MG63 (cell line): ENCODE data around the gene FBLN1. TPM values are rescaled to one million over a fixed set of nuclear protein-coding genes. Genes with fewer than 3 reads are reported as not detected.

Experiments used
- DNase-seq: peaks from one replicate; pipeline ENCODE4 v3.0.0-alpha.2; 2020
- H3K27me3 ChIP-seq: fragments of 250-450 bp; sonication (Bioruptor Pico); 2 replicates; pipeline ENCODE4 v1.5.1; 2020; ENCODE audit warnings: mild to moderate bottlenecking, moderate library complexity
- H3K36me3 ChIP-seq: fragments of 250-450 bp; sonication (Bioruptor Pico); 2 replicates; pipeline ENCODE4 v1.5.1; 2020; ENCODE audit warnings: mild to moderate bottlenecking, moderate library complexity
- H3K4me3 ChIP-seq: fragments of 250-450 bp; sonication (Bioruptor Pico); 2 replicates; pipeline ENCODE4 v1.5.1; 2020; ENCODE audit warnings: mild to moderate bottlenecking, moderate library complexity
- H3K9me3 ChIP-seq: fragments of 250-450 bp; sonication (Bioruptor Pico); 2 replicates; pipeline ENCODE4 v1.5.1; 2020; ENCODE audit warnings: mild to moderate bottlenecking, moderate library complexity
- total RNA-seq: library from RNA; depleted of rRNA; stranded (reverse); fragments of >200 nt; shearing (Covaris generic); gene quantifications from 2 replicates; pipeline ENCODE4 v1.2.3, GENCODE V29; 2014; ENCODE audit warnings: low replicate concordance

Gene FBLN1
- total RNA-seq, 1 experiment from 2014 or later = 42.9 TPM

DNA sequence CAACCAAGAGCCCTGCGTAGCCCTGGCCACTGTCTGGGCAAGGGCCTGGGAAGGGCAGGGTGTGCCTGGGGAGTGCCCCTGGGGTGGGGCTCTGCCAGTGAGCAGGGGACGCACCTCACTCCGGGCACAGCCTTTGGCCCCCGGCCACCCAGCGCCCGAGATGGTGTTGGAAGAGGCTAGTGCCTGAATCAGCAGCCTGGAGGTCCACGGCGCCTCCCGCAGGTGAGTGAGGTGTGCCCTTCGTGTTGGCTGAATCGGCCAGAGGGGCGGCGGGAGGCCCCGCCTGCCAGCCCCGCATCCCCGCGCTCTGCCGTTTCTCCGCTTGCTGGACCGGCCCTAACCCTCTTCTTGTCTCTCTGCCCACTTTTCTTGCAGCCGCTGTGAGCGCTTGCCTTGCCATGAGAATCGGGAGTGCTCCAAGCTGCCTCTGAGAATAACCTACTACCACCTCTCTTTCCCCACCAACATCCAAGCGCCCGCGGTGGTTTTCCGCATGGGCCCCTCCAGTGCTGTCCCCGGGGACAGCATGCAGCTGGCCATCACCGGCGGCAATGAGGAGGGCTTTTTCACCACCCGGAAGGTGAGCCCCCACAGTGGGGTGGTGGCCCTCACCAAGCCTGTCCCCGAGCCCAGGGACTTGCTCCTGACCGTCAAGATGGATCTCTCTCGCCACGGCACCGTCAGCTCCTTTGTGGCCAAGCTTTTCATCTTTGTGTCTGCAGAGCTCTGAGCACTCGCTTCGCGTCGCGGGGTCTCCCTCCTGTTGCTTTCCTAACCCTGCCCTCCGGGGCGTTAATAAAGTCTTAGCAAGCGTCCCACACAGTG, 60.1 kb downstream of the FBLN1 start:
- no peak for DNase-seq
- H3K36me3 ChIP-seq = peaks cover 23% of the 10 kb centered on the region
- no peak overlapping the region for H3K4me3 ChIP-seq
- no peaks in the 10 kb centered on the region for H3K27me3 ChIP-seq
- H3K9me3 ChIP-seq = peaks cover 10% of the 10 kb centered on the region

DNA sequence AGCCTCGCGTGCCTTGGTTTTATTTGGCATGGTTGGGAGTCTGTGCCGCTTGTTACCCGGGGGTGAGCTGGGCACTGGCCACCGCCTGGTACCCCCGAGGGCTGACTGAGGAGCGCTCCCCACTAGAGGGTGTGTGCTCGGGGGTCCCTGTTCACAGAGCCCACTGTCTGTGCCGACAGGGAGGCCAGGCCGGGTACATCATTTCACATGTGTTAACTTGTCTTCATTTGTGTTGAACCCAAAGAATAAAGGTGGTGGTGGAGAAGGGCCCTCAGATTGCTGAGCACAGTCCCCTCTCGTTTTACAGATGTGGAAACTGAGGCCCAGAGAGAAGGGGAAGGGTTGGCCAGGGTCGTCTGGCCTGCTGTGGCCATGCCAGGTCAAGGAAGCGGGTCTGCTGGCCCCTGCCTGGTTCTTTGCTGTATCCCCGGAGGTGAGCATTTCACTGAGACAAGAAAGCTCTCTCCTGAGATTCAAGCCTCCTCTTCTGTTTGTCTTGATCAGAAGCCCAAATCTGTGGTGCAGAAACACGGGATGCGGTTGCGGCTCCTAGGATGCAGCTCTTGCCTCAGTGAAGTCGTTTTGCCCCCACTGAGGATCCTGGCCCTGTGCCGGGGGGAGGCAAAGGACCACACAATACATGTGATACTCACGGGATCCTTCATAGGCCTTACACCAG, 60.8 kb downstream of the FBLN1 start:
- peaks cover 10% of the 10 kb centered on the region for H3K9me3 ChIP-seq
- no peaks in the 10 kb centered on the region for H3K27me3 ChIP-seq
- H3K4me3 ChIP-seq = no peak overlapping the region
- no peak for DNase-seq
- peaks cover 23% of the 10 kb centered on the region for H3K36me3 ChIP-seq

DNA sequence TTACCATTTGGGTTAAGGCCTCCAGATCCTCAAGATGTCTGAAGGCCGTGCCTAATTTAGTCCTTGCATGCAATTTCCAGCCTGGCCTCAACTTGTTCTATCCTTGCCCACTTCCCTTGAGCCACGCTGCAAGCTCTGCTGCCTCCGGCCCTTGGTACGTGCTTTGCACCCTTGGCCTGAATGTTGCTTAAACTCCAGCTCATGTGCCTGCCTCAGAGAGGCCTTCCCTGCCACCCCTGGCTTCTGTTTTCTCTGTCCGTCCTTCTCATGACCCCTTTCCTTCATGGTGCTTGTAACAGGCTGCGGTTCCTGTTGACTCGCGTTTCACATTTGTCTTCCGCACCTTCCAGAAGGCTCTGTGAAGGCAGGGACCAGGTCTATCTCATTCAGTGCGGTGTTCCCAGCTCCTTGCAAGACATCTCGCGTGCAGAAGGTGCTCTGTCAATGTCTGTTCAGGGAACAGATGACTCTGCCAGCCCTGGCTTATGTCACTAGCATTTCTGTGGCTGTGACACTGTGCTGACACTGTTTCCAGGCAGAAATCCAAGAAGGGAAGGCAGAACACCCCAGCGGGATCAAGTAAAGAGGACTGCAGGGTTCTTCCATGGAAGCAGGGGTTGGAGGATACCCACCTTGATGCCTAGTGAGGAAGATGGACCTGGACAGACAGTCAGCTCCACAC, 61.8 kb downstream of the FBLN1 start:
- Histone ChIP-seq H3K36me3 (peaks cover 16% of the 10 kb centered on the region), H3K4me3 (no peak overlapping the region), H3K9me3 (peaks cover 8% of the 10 kb centered on the region), H3K27me3 (no peaks in the 10 kb centered on the region)
- DNase-seq = no peak

DNA sequence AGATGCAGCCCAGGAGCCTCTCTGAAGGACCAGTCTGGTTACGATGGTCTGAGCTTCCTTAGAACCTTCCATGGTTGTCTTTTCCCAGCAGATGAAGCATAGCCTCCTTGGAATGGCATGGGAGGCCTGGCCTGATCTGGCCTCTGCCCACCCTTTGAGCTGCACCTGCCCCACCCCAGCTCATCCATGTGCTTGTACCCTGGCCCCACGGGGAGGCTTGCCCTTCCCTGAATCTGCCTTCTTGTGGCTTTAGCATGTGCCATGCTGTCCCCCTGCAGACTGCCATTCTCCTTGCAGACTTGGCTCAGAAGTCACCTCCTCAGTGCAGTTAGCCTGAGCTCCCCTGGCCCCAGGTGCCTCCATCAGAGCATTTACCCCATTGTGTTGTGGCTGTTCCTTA, 62.5 kb downstream of the FBLN1 start:
- Histone ChIP-seq H3K9me3 (peaks cover 7% of the 10 kb centered on the region), H3K27me3 (no peaks in the 10 kb centered on the region), H3K4me3 (no peak overlapping the region), H3K36me3 (peaks cover 9% of the 10 kb centered on the region)
- no peak for DNase-seq

DNA sequence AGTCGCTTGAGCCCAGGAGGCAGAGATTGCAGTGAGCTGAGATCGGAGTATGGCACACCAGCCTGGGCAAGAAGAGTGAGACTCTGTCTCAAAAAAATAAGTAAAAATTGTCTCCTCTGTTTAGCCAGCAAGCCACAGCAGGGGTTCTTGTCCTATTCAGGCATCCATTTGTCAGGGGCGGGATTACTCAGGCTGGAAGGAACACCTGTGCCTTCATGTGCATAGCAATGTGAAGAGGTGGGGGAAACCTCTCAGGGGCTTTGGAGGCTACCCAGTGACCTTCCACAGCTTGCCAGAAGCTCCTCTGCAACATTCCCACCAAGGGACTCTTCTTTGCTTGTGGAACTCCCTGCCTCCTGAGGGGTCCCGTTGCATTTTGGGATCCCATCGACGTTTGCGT, 63.3 kb downstream of the FBLN1 start:
- no peaks in the 10 kb centered on the region for H3K27me3 ChIP-seq
- no peak overlapping the region for H3K4me3 ChIP-seq
- no peak for DNase-seq
- peaks cover 6% of the 10 kb centered on the region for H3K36me3 ChIP-seq
- H3K9me3 ChIP-seq = peaks cover 8% of the 10 kb centered on the region; the same call in 1 of the 2 replicates

DNA sequence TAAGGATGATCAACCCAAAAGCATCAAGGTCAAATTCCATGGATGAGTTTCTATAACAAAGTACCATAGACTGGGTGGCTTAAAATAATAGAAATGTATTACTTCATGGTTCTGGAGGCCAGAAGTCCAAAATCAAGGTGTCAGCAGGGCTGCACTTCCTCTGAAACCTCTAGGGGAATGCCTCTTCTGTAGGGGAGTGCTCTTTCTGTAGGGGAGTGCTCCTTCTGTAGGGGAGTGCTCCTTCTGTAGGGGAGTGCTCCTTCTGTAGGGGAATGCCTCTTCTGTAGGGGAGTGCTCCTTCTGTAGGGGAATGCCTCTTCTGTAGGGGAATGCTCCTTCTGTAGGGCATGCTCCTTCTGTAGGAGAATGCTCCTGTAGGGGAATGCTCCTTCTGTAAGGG, 65.5 kb downstream of the FBLN1 start:
- Histone ChIP-seq H3K27me3 (no peaks in the 10 kb centered on the region), H3K9me3 (peaks cover 14% of the 10 kb centered on the region), H3K36me3 (peaks cover 3% of the 10 kb centered on the region), H3K4me3 (no peak overlapping the region)
- DNase-seq = no peak

DNA sequence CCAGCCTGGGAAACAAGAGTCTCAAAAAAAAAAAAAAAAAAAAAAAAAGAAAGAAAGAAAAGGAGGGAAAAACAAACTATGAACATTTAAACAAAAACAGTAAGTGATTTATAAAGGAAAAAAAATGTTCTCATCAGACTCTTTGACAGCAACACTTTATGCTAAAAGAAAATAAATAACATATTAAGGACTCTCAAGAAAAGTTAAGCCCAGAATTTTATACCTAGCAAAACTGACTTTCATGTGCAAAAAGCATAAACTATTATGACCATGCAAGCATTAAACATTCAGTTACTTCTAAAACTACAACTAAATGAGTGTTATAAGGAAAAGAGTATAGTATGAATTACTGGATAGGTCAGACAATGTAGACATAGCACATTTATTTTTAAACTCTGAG, 68.4 kb downstream of the FBLN1 start:
- Histone ChIP-seq H3K4me3 (no peak overlapping the region), H3K9me3 (peaks cover 14% of the 10 kb centered on the region)
- no peak for DNase-seq

DNA sequence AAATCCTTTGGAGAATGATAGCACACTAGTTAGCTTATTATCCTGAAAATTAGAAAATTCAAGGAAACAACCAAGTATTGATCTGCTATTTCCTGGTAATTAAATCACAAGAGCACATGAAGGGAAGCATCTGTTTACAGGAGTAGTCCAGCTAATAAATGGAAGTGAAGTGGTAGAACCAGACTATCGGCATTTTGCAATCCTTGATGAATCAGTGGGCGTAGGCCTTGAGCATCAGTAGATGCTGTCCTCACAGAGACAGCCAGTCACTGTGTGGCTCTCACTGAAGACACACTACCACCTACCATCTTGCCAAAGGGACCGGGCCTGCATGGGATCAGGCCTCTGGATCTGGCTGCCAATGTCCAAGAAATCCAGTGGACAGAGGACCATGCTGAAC, 69.8 kb downstream of the FBLN1 start:
- Histone ChIP-seq H3K4me3 (no peak overlapping the region), H3K9me3 (peaks cover 14% of the 10 kb centered on the region), H3K27me3 (no peaks in the 10 kb centered on the region), H3K36me3 (peaks cover 3% of the 10 kb centered on the region)
- no peak for DNase-seq

More for the DNA sequence above, 68.4 kb downstream of the FBLN1 start:
- no peaks in the 10 kb centered on the region for H3K27me3 ChIP-seq
- H3K36me3 ChIP-seq = peaks cover 3% of the 10 kb centered on the region

DNA sequence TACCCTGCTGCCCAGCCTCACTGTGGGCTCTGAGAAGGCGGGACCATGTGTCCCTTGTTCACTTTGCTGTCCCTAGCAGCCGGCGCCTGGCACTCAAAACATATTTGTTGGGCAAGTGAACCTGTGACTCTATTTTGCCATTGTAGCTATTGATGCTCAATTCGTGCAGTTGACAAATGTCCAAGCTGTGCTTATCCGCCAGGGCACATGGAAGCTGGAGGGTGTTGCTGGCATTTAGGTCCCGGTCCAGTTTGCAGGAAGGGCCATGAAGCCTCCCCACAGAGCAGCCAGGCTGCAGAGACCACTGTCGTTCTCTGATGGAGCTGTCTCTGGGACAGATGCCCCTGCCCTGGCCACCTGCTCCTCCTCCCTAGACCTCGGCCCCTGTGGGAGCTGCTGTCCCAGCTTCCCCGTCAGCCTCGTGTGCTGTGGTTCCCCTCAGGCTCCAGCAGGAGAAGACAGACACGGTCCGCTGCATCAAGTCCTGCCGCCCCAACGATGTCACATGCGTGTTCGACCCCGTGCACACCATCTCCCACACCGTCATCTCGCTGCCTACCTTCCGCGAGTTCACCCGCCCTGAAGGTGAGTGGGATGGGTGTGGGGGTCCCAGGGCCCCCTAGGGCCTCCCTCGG, 71.5 kb downstream of the FBLN1 start:
- H3K27me3 ChIP-seq = no peaks in the 10 kb centered on the region
- peaks cover 3% of the 10 kb centered on the region for H3K36me3 ChIP-seq
- H3K9me3 ChIP-seq = peaks cover 14% of the 10 kb centered on the region
- no peak for DNase-seq
- no peak overlapping the region for H3K4me3 ChIP-seq

DNA sequence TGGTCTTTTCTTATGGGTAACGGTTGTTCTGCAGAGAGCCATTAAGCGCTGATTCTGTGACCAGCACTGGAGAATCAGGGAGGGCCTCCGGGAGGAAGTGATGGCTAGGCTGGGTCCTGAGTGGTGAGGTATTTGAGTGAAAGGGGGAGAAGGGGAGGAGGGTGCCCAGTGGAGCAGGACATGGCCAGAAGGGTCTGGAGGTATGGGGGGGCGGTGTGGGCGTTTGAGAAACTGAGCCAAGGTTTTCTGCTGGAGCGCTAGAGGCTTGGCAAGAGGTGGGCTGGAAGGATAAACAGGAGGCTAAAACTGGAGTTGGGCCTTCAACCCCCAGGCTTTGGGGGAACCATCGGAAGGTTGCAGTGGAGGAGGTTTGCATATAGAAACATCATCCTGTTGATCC, 72.5 kb downstream of the FBLN1 start:
- DNase-seq = no peak
- Histone ChIP-seq H3K9me3 (peaks cover 11% of the 10 kb centered on the region), H3K27me3 (no peaks in the 10 kb centered on the region), H3K4me3 (no peak overlapping the region), H3K36me3 (peaks cover 3% of the 10 kb centered on the region; the same call in 1 of the 2 replicates)

DNA sequence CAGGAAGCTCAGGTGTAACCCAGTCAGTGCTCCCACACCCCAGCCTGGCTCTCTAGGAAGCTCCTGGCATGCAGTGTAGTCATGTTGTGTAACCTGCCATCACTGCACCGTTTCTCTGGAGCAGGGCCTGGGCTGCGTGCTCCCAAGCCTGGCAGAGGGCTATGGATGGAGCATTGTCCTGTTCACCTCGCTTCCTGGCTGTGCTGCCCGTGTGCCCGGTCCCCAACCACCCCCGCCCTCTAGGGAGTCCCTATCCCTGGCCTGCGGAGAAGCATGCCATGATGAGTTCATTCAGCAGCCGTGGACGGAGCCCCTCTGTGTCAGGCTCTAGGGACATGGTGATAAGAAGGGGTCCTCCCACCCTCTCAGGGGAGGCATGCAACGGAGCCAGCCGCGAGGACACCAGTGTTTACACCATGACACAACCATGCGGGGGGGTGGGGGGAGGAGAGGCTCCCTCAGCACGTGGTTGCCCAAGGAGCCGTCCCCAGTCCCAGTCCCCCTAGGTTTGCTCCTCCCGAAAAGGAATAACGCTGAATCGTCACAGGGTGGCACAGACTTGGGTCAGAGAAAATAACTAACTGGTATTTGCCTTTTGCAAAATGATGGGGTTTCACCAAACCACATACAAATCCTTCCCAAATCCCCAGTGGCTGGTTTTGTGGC, 73.1 kb downstream of the FBLN1 start:
- H3K27me3 ChIP-seq = no peaks in the 10 kb centered on the region
- peaks cover 3% of the 10 kb centered on the region; the same call in 1 of the 2 replicates for H3K36me3 ChIP-seq
- peaks cover 6% of the 10 kb centered on the region for H3K9me3 ChIP-seq
- no peak overlapping the region for H3K4me3 ChIP-seq
- DNase-seq = no peak

DNA sequence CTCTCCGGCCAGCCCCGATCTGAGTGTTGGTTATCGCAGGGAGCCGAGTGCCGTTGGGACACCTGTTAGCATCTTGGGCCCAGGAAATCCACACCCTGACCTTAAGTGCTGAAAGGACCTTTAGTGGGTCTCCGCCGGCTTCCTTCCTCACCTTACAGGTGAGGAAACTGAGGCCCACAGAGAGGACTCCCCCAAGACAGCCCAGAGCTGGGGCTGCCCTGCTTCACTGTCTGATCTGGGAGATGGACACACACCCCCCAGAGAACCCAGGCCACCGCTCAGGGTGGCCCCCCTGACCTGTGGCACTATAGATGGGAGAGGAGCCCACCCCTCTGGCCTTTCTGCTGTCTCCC, 73.6 kb downstream of the FBLN1 start:
- H3K27me3 ChIP-seq = no peaks in the 10 kb centered on the region
- no peak overlapping the region for H3K4me3 ChIP-seq
- DNase-seq = no peak
- H3K36me3 ChIP-seq = peaks cover 3% of the 10 kb centered on the region; the same call in 1 of the 2 replicates
- H3K9me3 ChIP-seq = peaks cover 4% of the 10 kb centered on the region

DNA sequence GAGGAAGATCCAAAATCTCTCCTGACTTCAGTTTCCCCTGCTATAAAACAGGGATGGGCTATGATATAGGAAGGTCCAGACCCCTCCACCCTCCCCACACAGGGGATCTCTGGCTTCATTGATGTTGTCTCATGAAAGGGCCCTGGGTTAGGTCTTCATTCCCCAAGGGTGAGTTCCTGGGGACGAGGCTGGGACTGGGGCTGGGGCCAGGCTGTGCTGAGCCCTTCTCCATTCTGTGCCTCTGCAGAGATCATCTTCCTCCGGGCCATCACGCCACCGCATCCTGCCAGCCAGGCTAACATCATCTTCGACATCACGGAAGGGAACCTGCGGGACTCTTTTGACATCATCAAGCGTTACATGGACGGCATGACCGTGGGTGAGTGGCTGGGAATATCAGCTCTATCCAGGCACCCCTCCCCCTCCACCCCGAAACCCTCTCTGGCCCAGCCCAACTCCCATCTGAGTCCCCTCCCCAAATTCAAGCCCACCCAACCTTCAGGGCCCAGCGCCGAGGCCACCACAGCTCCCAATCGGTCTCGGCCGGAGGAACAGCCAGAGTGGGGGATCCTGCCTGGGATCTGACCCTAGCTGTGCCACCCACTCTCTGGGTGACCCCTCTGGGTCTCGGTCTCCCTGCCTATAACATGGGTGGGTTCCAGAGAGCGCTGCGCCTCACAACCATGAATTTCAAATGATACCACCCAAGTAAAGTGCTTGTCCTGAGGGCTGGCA, 74.2 kb downstream of the FBLN1 start:
- 0 out of 2 replicates have a peak, but pooled peaks cover 3% of the 10 kb centered on the region for H3K36me3 ChIP-seq
- no peak overlapping the region for H3K4me3 ChIP-seq
- no peaks in the 10 kb centered on the region; the same call in 1 of the 2 replicates for H3K9me3 ChIP-seq
- no peak for DNase-seq
- H3K27me3 ChIP-seq = no peaks in the 10 kb centered on the region

DNA sequence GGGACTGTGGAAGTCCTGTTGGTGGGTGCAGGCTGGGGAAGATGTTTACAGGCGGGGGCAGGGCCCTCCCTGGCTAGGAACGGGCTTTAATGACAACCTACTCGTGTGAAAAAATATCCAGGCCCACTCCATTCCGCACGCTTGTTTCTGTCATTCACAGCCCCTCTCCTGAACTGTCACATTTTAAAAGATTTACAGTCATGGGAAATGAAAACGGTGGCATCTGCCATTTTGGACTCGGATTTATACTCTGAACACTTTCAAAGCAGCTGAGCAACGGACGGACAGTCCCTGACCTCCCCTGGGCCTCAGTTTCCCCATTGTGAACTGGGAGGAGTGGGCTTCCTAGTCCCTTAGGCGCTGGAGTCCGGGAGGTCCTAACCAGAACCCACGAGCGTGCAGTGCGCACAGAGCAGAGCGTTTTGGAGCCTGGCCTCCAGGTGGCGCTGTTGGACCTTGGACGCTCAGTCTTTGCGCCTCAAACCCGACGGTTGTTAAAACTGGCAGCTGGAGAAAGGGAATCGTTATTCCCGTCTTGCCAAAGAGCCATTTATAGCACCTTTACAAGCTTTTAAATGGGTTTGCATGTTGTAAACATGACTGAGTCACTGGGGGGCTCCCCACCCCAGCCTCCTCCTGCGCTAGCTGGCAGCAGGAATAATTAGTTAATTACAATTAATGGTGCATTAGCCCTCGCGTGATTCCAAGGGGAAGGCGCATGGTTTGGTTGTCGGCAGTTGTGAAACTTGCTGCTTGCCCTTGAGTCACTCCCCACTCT, 75.3 kb downstream of the FBLN1 start:
- no peaks in the 10 kb centered on the region for H3K27me3 ChIP-seq
- no peaks in the 10 kb centered on the region for H3K9me3 ChIP-seq
- DNase-seq = peak; percentile 65
- H3K4me3 ChIP-seq = no peak overlapping the region
- H3K36me3 ChIP-seq = 0 out of 2 replicates have a peak, but pooled peaks cover 3% of the 10 kb centered on the region

DNA sequence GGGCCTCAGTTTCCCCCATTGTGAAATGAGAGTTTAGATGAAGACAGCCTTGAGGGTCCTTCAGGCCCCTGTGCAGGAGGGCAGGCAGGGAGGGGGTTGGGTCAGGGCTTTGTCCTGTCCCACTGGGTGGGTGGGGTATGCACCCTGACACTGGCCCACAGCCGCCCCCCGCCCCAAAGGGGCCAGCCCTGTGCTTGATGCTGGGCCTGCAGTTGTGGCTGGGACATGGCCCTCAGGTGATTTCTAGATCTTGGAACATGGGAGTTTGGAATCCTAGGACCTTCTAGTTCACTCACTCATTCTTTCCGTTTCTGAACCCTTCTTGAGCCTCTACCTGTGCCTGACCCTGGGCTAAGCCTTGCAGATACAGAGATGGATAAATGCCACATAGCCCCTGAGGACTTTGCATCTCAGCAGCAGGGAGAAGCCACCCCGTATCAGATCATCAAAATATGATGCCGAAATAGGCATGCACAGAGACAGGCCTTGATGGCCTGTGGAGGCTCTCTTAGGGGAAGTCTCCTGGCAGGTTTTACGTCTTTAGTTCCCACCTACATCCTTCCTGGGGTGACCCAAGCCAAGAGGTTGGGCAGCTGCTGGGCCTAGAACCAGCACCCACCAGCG, 76.0 kb downstream of the FBLN1 start:
- no peak for DNase-seq
- H3K36me3 ChIP-seq = 0 out of 2 replicates have a peak, but pooled peaks cover 3% of the 10 kb centered on the region
- no peaks in the 10 kb centered on the region for H3K9me3 ChIP-seq
- H3K27me3 ChIP-seq = no peaks in the 10 kb centered on the region
- no peak overlapping the region for H3K4me3 ChIP-seq
